Thymus (tissue), 11 donors: ENCODE data around the gene RPL23. TPM values are rescaled to one million over a fixed set of nuclear protein-coding genes. Genes with fewer than 3 reads are reported as not detected.
A peak's percentile ranks its signal among the peaks of the same experiment; 100 is the strongest.

Source experiments
- DNase-seq, 9 donors: peaks; one replicate each; pipeline ENCODE4 v3.0.0-alpha.2; 2013; ENCODE audit warnings: low spot score in 9 of 9, low read depth in 6 of 9, missing footprints in 1 of 9
- H3K27ac ChIP-seq, 2 donors: one replicate each; pipeline ENCODE4 v1.5.1; 2013; ENCODE audit warnings: control low read depth in 1 of 2, low read depth in 1 of 2, low read length in 1 of 2, mild to moderate bottlenecking in 1 of 2, moderate library complexity in 1 of 2
- H3K27me3 ChIP-seq, 2 donors: one replicate each; pipeline ENCODE4 v1.5.1; 2013; ENCODE audit warnings: low read length in 1 of 2; ENCODE audit not compliant: control insufficient read depth in 2 of 2, insufficient read depth in 1 of 2
- H3K36me3 ChIP-seq, 2 donors: one replicate each; pipeline ENCODE4 v1.5.1; 2013; ENCODE audit warnings: low read length in 1 of 2, mild to moderate bottlenecking in 1 of 2, moderate library complexity in 1 of 2; ENCODE audit not compliant: control insufficient read depth in 2 of 2, insufficient read depth in 2 of 2
- H3K4me1 ChIP-seq, 2 donors: one replicate each; pipeline ENCODE4 v1.5.1; 2013; ENCODE audit warnings: low read length in 2 of 2; ENCODE audit not compliant: control insufficient read depth in 2 of 2, insufficient read depth in 2 of 2
- H3K4me3 ChIP-seq, 2 donors: one replicate each; pipeline ENCODE4 v1.5.1; 2013; ENCODE audit warnings: low read length in 2 of 2, control low read depth in 1 of 2, mild to moderate bottlenecking in 1 of 2
- H3K9me3 ChIP-seq, 2 donors: one replicate each; pipeline ENCODE4 v1.5.1; 2013; ENCODE audit warnings: low read length in 1 of 2, mild to moderate bottlenecking in 1 of 2; ENCODE audit not compliant: control insufficient read depth in 2 of 2, insufficient read depth in 1 of 2
- WGBS: extraction: QIAGEN DNeasy Blood & Tissue Kit; methylation state at CpG from one replicate; pipeline ENCODE4 v1.1.7; 2013; 5-methylcytosine and 5-hydroxymethylcytosine counted together
- polyA plus RNA-seq: library from polyadenylated mRNA; stranded (reverse); fragments of 200-250 nt; gene quantifications from one replicate; pipeline ENCODE4 v1.2.3, GENCODE V29; 2013
- total RNA-seq: library from RNA; stranded (reverse); fragments of 120-200 nt; gene quantifications from one replicate; pipeline ENCODE4 v1.2.4, GENCODE V29; 2013
- donor health status: healthy.

RPL23 gene
- total and polyA plus RNA-seq, 2 donors, result 3,220 to 4,550 TPM

DNA sequence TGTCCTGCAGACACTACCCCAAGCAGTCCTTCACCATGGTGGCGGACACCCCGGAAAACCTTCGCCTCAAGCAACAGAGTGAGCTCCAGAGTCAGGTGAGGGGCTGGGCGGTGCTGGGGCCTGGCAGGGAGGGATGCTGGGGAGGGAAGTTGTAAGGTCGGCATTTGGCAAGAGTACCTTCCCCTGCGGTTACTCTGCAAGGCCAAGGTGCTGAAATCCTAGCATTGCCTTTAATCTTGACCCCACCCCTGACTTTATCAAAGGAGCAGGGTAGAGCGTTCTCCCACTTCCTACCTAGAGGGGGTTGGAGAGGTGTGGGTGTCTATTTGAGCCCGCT lies 36.9 kb upstream of the RPL23 start:
- H3K4me3 ChIP-seq, result no peak overlapping the region
- no peak for DNase-seq
- H3K27ac ChIP-seq, result peak overlapping the region; percentile 88 to 93
- WGBS, result 87% methylated on average over 8 of the region's 8 CpGs
- peaks cover 53 to 87% of the 10 kb centered on the region in 2 donors for H3K4me1 ChIP-seq
- peaks cover 0 to 3% of the 10 kb centered on the region in 2 donors for H3K9me3 ChIP-seq
- no peaks in the 10 kb centered on the region for H3K27me3 ChIP-seq
- peaks cover 77 to 86% of the 10 kb centered on the region in 2 donors for H3K36me3 ChIP-seq

DNA sequence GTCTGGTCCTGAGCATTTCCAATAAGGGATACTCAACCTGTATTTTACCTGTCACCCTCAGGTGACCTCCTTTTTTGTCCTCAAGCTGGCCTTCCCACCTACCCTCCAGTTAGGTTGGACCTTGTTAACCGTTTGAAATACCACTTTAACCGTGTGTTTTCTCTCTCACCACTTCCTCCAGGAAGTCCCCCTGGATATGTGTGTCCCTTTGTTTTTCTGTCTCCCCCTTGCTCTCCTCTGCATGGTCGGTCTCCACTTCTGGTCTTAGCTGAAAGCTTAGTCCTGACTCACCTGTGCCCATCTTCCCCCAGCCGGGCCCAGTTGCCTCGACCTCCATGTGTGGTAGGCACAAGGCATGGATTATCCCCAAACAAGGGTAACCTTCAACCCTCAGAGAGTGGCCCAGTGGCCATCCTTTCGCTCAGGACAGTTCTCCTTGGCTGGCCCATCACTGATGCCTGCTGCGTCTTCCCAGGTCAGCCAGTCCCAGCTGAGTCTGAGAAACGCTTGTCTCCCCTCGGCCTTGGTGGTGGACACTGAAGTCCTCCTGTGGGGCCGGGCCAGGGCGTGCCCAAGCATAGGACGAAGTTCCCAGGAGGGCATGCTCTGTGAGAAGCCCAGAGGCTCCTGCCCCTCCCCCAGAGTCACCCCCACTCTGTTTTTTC lies 36.4 kb upstream of the RPL23 start:
- 92% methylated on average over 12 of the region's 12 CpGs for WGBS
- Histone ChIP-seq H3K4me3 (no peak overlapping the region), H3K4me1 (peaks cover 58 to 92% of the 10 kb centered on the region in 2 donors), H3K9me3 (peaks cover 0 to 3% of the 10 kb centered on the region in 2 donors), H3K27ac (peak overlapping the region; percentile 88 to 93), H3K36me3 (peaks cover 82 to 91% of the 10 kb centered on the region in 2 donors), H3K27me3 (no peaks in the 10 kb centered on the region)
- DNase-seq, result no peak

GRCh38 chr17:38888842-38889241 lies 35.3 kb upstream of the RPL23 start:
- Histone ChIP-seq H3K27ac (no peak overlapping the region), H3K4me3 (no peak overlapping the region), H3K4me1 (peaks cover 62 to 95% of the 10 kb centered on the region in 2 donors), H3K36me3 (peaks cover 74 to 87% of the 10 kb centered on the region in 2 donors), H3K9me3 (peaks cover 0 to 3% of the 10 kb centered on the region in 2 donors), H3K27me3 (no peaks in the 10 kb centered on the region)
- DNase-seq, result no peak
- 97% methylated on average over 9 of the region's 9 CpGs for WGBS

DNA sequence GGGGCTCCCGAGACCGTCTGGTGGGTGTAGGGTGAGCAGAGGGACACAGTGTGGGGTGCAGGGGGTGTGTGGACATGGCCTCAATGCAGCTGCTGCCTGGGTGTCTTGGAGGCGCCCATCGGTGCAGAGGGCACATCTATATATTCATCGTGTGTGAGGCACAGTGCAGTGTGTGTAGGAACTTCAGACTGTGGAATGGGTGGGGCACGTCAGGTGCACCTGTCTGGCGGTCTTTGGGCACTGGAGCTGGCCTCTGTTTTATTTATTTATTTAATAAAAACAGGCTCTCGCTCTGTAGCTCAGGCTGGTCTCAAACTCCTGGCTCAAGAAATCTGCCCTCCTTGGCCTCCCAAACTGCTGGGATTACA lies 33.1 kb upstream of the RPL23 start:
- H3K4me3 ChIP-seq, result no peak overlapping the region
- H3K27ac ChIP-seq, result peak overlapping the region in 1 of 2 donors; percentile 44
- peaks cover 54 to 95% of the 10 kb centered on the region in 2 donors for H3K4me1 ChIP-seq
- 89% methylated on average over 8 of the region's 8 CpGs for whole genome bisulfite sequencing
- no peaks in the 10 kb centered on the region for H3K27me3 ChIP-seq
- peaks cover 64 to 83% of the 10 kb centered on the region in 2 donors for H3K36me3 ChIP-seq
- DNase-seq, result no peak
- H3K9me3 ChIP-seq, result peaks cover 0 to 6% of the 10 kb centered on the region in 2 donors

DNA sequence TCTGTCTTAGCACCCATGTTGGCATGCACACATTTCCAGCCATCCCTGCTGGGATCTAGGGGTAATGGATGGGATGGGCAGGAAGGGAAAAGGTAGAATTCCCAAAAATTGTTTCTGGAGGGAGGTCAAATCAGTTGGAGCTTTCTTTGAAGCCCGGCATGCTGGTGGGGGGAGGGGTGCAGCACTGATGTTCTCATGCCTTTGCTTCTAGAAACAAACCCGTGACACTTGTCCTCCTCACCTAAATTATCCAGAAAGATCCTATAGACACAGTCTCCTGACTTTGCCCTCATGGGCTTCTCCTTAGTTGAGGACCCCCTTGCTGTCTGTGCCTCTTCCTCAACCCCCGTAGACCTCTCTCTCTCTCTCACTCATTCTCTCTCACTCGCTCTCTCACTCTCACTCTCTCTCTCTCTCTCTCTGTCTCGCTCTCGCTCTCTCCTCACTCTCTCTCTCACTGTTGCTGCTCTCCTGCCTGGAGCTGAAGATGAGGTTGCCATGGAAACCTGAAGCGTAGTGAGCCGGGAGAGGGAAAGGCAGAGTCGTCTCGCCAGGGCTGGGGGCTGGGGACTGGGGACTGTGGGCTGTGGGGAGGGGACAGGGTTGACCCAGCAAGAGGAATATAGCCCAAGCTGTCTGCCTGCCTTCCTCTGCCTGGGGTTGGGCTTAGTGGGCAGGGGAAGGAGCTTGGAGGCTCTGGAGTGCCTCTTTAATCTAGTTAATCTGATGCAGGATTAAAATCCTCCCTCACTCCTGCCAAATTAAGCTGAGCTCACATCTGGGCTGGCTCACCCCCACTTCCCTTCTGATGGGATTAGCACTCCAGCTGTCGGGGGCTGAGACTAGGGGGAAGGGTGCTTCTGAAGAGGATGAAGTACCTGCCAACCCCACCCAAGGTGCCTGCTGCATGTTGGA lies 32.5 kb upstream of the RPL23 start:
- H3K27ac ChIP-seq, result peak overlapping the region in 1 of 2 donors; percentile 44
- peak in 1 of 9 donors; percentile 67 for DNase-seq
- no peaks in the 10 kb centered on the region for H3K27me3 ChIP-seq
- 59% methylated on average over 11 of the region's 11 CpGs for WGBS
- H3K9me3 ChIP-seq, result peaks cover 0 to 6% of the 10 kb centered on the region in 2 donors
- no peak overlapping the region for H3K4me3 ChIP-seq
- H3K4me1 ChIP-seq, result peaks cover 54 to 95% of the 10 kb centered on the region in 2 donors
- H3K36me3 ChIP-seq, result peaks cover 58 to 83% of the 10 kb centered on the region in 2 donors

DNA sequence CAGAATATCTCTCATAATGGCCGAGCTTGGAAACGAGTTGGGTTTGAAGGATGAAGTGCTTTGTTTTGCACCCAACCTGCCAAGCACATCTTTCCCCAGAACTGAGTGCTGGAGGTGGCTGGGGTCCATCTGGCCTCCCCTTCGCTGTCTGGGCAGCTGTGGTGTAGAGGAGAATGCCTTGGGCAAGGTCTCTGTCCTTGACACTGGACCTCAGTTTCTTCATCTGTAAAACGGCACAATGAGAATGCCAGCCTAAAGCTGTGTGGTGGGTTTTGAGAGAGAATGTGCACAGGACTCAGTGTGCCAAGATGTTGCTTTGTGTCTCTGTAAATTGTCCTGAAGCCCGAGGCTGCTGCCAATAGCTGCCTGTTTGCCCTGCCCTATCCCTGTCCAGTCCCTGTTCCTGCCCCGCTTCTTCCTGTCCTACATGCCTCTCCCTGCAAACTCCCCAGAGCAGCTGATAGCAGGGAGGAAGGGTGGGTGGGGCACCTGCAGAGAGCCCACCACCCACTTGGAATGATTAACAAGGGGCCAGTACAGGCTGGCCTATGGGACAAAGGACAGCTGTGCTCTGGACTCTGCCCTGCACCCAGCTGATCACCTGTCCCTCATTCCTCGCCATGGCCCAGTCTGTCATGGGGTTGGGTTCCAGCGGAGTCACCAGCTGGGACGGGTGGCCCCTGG lies 31.7 kb upstream of the RPL23 start:
- Histone ChIP-seq H3K27me3 (no peaks in the 10 kb centered on the region), H3K4me1 (peaks cover 54 to 95% of the 10 kb centered on the region in 2 donors), H3K27ac (no peak overlapping the region), H3K9me3 (peaks cover 0 to 6% of the 10 kb centered on the region in 2 donors), H3K36me3 (peaks cover 55 to 83% of the 10 kb centered on the region in 2 donors), H3K4me3 (no peak overlapping the region)
- 96% methylated on average over 9 of the region's 9 CpGs for WGBS
- no peak for DNase-seq

DNA sequence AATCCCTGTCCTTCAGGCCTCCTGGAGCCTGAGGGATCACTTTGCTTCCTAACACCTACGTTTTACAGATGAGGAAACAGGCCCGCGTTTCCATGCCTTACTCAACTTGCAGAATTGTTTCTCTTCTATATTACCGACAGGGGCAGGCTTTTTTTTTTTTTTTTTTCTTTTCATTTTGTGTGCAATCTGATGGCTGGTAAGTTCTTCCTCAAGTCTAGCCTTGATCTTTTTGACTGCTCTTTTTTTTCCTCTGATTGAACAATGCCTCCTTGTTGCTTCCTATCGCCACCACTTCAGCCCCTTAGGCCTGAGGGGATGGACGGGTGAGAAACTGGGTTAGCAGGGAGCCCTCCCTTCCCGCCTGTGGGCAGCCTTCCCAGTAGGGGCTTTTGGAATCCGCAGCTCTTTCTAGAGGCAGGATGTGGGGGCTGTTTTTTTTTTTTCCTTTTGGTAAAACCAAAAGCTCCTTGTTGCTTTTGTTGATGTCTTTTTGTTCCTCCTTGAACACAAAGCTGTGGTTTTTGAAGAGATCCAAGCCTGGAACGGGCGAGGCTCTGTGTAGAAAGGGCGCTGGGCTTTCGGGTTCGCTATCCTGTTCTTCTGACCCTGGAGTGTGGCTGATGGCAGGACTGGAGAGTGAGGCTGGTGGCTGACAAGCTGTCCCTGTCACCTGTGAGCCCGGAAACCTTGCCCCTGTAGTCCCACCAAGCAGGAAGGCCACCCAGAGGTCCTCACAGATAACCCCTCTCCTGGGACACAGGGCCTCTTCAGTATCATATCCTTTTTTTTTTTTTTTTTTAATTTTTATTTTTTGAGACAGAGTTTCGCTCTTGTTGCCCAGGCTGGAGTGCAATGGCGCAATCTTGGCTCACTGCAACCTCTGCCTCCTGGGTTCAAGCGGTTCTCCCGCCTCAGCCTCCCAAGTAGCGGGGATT lies 30.3 kb upstream of the RPL23 start:
- peaks cover 57 to 96% of the 10 kb centered on the region in 2 donors for H3K4me1 ChIP-seq
- DNase-seq, result peak in 1 of 9 donors; percentile 67

GRCh38 chr17:38882870-38883269 lies 29.3 kb upstream of the RPL23 start:
- Histone ChIP-seq H3K36me3 (peaks cover 39 to 83% of the 10 kb centered on the region in 2 donors), H3K27ac (peak overlapping the region in 1 of 2 donors; percentile 53), H3K4me1 (peaks cover 67 to 100% of the 10 kb centered on the region in 2 donors), H3K27me3 (no peaks in the 10 kb centered on the region), H3K4me3 (no peak overlapping the region), H3K9me3 (peaks cover 0 to 6% of the 10 kb centered on the region in 2 donors)
- no peak for DNase-seq
- WGBS, result 79% methylated on average over 2 of the region's 2 CpGs

More for the DNA sequence above, 30.3 kb upstream of the RPL23 start:
- peaks cover 0 to 6% of the 10 kb centered on the region in 2 donors for H3K9me3 ChIP-seq
- no peak overlapping the region for H3K4me3 ChIP-seq
- H3K27me3 ChIP-seq, result no peaks in the 10 kb centered on the region
- 47% methylated on average over 19 of the region's 19 CpGs for WGBS
- H3K27ac ChIP-seq, result peak overlapping the region; percentile 82 to 89
- H3K36me3 ChIP-seq, result peaks cover 44 to 82% of the 10 kb centered on the region in 2 donors
